Upper lobe of left lung (tissue), 4 donors: ENCODE results near the gene NEK10.

Experiments used
- CTCF ChIP-seq, 6 experiments: fragments of 450-650 bp in 4 of 6; fragments of 200-600 bp in 2 of 6; sonication (generic) in 2 of 6; IDR thresholded peaks; one replicate each; pipeline ENCODE4 v1.5.1; 2016 to 2019; ENCODE audit warnings: antibody characterized with exemption in 6 of 6
- POLR2A ChIP-seq, 4 donors: fragments of 450-650 bp; IDR thresholded peaks; one replicate each; pipeline ENCODE4 v1.5.1; 2016 to 2017; ENCODE audit warnings: antibody characterized with exemption in 4 of 4, mild to moderate bottlenecking in 2 of 4
- POLR2AphosphoS5 ChIP-seq, 2 donors: sonication (generic); formaldehyde crosslinking; IDR thresholded peaks; one replicate each; pipeline ENCODE4 v1.5.1; 2017; ENCODE audit warnings: antibody characterized with exemption in 2 of 2

- TF ChIP-seq POLR2A (IDR thresholded peaks at IDR 0.05) (no peak), CTCF (IDR thresholded peaks at IDR 0.05) (no peak), POLR2AphosphoS5 (IDR thresholded peaks at IDR 0.05) (no peak)
Observed at GRCh38 chr3:27376109-27376772, 7.1 kb upstream of the NEK10 start.
